GM19099 (cell line): ENCODE measurements around the gene DNAH7.

ENCODE experiments used
- POLR2A ChIP-seq: IDR thresholded peaks from 3 replicates; pipeline ENCODE4 v1.6.1; 2011; ENCODE audit warnings: low read depth; ENCODE audit not compliant: insufficient read length; ENCODE audit errors: extremely low read depth

The DNAH7 gene

DNA sequence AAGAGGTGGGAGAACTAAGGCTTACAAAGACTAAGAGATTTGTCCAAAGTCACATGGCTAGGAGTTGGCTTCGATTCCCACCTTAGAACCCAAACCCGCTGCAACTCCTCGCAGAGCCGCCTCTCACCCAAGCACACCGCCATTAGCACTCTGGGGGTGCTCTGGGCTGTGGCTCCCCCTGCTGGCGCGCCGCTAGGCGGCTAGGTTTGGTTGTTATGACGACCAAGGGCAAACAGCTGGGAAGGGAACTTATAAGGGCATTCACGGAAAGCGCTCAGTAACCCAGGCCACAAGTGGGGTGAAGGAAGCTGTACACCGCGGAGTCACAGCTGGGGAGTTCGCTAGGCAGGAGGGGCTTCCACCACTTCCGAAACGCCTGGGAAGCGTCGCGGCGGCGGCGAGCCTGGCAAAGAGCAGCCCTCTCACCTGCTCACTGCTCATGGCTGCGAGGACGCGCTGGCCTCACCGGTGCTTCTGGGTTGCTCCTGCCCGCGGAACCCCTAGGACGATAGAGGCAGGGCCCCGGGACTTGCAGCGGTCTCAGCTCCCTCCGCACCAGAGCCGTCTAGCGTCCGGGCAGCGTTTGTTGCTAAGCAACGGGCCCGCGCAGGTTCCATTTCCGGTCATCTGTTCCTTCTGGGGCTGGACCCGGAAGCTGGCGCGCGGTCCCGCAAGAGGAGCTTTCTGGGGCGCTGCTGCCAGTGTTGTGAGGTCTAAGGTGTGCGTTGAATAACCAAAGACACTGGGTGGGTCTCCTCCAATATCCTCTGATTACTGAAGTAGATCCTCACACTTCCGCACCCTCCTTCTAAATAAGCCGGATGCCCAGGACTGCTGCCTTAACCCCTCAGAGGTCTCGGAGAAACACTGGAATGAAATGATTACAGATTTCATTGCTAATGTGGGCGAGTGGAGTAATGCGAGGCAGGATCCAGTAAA is at the start of gene DNAH7:
DNAH7 (minus strand) TSS at position 567 of the 939 bp plus-strand sequence; CDS start at position 441, 126 bp downstream.
- no peak for TF ChIP-seq POLR2A

DNA sequence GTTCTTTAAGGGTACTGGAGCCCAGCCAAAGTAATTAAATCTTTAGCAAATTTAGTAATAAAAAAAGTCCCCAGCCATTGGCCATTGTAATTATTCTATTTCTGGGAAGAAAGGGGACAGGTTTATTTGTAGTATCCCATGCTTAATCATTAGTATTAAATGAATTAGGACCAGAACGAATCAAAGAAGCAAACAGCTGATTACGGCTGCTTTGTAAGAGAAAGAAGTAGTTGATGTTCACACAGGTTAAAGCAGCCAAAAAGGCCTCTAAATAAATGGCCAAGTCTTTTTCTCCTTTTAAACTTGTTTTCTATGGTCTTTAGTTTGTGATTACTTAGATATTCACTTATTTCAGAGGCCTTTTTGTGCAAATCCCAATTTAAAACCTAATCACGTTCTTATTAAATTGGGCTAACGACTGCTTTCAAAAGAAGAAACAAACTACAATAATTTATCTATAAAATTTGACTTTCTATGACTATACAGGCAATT is 48.6 kb upstream of the DNAH7 start:
- no peak for TF ChIP-seq POLR2A

DNA sequence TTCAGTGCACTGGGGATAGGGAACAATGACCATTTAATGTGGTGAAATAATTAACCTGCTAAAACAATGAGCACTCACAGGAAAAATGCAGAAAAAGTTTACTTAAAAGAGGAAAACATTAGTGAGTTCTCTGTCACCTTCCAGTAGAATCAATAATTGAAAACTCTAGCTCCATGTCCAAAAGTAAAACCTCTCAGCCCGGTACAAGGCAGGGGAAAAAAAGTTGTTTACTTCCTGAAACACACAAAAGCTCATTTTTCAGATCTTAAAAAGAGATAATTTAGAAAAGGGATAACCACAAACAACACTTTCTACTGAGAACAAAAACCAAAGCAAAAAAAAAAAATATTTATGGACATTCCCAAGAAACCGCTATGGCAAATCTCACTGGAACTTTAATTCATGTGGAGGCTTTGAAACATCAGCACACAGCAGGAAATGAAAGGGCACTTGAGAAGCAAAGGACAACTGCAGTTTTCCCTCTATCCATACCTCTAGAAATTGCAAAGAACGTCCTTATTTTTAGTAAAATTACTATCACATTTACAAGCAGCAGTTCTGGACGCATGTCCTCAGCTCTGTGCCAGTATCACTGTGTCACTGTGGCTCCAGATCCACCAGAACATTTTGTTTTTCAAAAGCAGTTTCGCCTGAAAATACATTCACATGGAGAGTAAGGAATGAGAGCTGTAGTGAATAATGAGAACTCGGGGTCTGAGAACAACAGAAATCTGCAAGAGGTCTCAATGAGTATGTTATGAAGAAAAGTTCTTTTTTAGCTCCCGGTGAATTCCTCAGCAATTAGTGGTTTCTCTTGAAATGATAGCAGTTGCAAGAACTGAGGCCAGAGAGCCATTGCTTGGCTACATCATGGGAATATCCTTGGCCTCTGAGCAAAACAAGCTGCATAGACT is 44.7 kb upstream of the DNAH7 start:
- TF ChIP-seq POLR2A, result no peak

DNA sequence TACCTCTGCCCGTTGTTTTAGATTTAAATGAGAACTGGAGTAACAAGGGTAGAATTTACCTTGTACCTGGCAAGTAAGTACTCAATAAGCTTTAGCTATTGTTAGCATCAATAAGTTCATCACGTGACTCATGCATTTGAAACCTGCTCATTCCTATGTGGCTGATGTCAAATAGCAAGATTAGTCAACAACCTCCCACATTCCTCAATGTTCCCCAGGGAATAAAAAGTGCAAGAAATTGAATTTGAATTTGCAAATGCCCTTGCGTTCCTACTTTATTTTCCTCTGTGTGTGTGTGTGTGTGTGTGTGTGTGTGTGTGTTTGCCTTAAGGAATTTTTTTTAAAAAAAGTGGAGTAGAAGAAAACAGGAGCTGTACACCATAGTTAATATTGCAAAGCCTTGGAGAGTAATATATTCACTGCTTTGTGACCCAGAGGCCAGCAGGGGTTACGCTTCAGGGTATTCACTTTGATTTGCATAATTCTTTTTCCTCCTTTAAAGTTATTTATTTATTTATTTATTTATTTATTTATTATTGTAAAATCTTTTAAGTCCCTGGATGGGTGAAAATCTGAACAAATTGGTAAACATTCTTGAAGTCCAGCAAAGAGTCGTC is 43.9 kb upstream of the DNAH7 start:
- no peak for TF ChIP-seq POLR2A

DNA sequence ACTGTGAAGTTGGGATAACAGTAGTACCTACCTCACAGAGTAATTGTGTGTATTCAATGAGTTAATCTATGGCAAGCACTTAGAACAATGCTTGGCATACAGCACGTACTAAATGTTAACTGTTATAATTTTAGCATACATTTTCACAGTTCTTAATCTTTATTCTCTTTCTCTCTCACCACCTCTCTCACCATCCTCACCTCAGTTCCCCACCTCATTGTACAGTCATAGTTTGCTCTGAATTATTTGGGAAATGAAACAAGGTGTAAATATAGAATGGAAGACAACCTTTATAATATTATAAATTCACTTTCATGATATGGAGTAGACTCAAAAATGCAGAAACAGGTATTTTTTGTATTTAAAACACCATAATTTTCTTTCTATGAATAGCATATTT is 40.0 kb upstream of the DNAH7 start:
- no peak for TF ChIP-seq POLR2A

DNA sequence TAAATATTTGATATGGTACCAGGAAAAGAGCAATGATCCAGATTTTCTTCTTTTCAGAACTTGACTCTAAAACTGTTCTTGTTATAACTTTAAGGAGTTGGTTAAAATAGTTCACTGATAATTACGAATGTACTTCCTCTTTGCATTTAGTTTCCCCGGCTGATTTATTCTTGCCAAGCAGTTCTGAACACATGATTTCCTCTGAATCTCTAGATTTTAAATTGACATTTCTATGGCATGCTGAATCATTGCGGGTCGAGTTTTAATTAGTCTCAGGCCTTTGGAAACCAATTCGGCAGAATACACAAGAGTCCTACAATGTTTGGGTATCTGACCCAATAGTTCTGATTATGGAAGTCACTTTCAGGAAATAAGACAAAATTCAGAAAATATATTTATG is 37.3 kb upstream of the DNAH7 start:
- no peak for TF ChIP-seq POLR2A

DNA sequence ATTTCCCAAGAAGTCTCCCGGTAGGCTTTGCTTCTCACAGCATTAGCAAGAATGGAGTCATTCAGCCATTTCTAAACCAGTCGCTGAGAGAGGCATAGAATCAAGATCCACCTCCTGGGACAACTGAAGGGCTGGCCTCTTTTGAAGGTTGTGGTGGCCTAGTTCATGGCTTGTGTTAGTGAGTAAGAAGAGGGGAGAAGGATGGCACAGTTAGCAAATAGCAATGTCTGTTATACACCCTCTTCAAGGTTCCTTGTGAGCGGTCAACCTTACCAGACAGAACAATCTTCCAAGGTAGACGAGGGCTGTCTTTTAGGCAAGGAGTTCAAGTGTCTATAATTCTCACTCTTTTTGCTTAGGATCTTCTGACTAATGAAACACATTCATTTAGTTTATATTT is 35.4 kb upstream of the DNAH7 start:
- TF ChIP-seq POLR2A, result no peak

DNA sequence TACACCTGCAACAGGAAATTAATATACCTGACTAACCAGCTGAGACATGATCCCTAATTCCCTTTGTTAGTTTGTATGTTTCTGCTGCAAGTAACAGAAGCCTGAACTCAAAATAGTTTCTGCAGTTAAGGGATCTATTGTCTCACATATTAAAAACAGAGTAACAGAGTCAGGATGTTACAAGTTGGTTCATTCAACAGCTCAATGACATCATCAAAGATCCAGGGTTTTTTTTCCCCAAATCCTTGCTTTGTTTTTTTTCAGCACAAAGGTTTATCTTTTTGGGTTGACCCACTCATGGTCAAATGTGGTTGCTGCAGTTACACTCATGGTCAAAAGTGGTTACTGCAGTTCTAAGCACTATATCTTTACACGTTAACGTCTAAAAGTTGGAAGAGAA is 35.0 kb upstream of the DNAH7 start:
- no peak for TF ChIP-seq POLR2A

DNA sequence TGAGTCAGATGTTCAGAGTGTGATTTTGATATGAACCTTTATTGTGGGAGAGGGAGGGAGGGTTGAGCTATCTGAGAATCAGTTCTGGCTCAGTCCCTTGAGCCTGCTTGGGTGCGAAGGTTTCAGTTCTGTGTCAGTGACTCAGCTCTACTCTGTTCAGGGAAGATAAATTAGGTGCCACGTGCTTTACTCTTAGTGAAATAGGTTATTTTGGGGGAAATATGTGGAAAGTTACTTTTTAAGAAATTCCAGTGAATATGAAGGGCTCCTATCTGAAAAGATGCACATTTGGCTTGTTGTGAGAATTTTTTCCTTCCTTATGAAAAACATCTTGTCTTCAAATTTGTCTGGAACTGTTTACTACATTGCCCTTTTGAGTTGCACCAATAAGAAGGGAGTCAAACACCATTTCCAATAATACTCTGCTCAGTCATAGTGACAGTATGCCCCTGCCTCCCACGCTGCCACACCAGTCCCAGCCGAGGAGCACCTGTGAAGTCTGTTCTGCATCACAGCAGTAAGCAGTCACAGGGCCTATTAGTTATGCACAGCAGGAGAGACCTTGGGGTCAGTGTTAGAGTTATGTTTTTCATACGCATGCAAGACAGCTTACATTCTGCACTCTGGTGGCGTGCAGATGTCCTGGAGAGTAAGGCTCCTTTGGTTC is 32.8 kb upstream of the DNAH7 start:
- no peak for TF ChIP-seq POLR2A

DNA sequence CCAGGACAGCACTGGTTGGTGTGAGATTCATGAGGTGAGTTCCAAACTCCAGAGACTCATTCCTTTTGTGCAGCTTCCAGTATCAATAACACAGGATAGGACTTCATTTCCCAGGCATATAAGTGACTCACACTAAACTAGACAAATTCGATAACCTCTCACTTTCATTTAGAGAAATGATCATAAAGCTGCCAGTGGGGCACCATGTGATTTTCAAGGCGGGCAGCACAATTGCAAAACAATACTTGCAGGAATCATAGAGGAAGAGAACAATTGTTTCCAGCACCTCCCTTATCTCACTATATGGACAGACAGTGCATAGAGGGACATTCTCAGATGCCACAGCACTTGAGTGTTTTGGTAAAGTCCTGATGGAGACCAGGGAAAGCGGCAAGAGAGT is 31.3 kb upstream of the DNAH7 start:
- TF ChIP-seq POLR2A, result no peak

DNA sequence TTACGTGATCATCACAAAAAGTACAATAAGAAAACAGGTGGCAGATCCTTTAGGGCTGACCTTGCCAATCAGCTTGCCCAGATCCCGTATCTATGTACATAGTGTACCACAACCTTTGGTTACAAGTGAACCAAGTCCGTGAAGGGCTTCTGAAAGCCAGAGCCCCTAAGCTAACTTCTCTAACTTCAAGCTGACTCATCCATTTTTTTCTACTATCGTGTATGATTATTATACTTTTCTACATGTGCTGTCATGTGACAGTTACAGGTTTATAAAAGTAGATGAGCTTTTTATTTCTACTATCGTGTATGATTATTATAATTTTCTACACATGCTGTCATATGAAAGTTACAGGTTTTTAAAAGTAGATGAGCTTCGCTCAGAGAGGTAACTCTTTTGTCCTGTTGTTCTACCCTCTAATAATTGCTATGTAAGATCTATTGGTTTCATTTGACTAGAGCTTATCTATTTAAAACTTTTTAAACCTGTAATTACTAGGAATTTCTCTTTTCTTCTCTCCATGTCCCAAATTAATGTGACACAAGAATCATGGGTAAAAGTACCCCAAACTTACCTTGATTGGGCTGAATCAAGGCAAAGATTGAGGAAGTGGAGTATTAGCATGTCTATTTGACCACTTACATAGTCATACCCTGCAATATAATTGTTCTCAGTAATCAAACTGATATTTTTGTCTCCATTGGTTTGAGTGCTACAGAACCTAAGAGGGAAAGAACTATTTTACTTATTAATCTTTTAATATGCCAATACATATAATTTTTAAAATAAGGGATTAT is 29.4 kb upstream of the DNAH7 start:
- no peak for TF ChIP-seq POLR2A

DNA sequence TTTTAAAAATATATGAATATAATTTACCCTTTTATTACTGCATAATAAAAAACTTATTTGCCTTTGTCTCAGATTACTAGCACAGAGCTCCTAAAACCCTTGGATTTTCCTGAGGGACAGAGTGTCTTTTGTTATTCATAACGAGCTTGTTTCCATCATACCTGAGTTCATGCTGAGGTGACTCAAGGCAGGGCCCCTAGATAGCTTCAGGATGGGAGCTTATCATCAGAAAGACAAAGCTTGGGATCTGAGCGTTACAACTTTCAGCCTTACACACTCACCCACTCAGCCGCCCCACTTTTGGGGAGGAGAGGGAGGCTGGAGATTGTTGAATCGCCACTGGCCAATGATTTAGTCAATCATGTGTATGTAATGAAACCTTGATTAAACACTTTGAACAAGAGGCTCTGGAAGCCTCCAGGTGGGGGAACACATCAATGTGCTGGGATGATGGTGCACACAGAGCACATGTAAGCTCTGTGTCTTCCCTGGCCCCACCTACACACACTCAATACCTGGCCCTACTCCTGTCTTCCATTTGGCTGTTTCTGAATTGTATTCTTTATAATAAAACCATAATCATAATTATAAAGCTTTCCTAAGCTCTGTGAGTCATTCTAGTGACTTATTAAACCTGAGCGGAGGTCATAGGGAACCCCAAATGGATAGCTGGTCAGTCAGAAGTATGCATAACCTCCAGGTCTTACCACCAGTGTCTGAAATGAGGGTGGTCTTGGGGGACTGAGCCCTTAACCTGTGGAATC is 28.5 kb upstream of the DNAH7 start:
- no peak for TF ChIP-seq POLR2A

DNA sequence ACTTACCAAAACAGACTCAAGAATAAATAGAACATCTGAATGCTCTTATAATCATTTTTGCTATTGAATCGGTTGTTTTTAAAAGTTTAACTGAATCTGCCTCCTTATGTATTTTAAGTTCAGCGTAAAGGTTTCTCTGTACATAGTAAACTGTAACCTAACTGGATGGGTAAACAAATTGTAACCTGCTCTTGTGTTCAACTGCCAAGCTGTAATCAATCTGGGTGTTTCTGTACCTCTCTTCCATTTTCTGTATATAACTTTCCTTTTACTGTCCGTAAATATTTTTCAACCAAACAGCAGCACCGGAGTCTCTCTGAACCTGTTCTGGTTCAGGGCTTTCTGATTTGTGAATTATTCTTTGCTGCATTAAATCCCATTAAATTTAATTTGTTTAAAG is 27.6 kb upstream of the DNAH7 start:
- TF ChIP-seq POLR2A, result no peak
